T-helper 2 cell treated with Interferon-gamma antibody and Interleukin-4, amounts not matched to agents 100 ng/mL and 5 ng/mL, for 36 hours (primary cell): ENCODE measurements around the gene LTB4R. TPM values are rescaled to one million over a fixed set of nuclear protein-coding genes. Genes with fewer than 3 reads are reported as not detected.
"Not testable (repeated sequence)": the region's sequence is repeated elsewhere in the genome, so short reads cannot be mapped to it uniquely, and the experiment has no call there.

Experiments used
- intact Hi-C: fragments of 100-400 bp; cut with micrococcal nuclease; formaldehyde crosslinking; loops from one replicate; pipeline ENCODE4 v1.15.1; 2023
- total RNA-seq: library from RNA; stranded (reverse); gene quantifications from 2 replicates; pipeline ENCODE4 v1.2.3, GENCODE V29; 2022

Gene LTB4R
- total RNA-seq, 1 donor from 2014 or later, result 19.2 TPM

DNA sequence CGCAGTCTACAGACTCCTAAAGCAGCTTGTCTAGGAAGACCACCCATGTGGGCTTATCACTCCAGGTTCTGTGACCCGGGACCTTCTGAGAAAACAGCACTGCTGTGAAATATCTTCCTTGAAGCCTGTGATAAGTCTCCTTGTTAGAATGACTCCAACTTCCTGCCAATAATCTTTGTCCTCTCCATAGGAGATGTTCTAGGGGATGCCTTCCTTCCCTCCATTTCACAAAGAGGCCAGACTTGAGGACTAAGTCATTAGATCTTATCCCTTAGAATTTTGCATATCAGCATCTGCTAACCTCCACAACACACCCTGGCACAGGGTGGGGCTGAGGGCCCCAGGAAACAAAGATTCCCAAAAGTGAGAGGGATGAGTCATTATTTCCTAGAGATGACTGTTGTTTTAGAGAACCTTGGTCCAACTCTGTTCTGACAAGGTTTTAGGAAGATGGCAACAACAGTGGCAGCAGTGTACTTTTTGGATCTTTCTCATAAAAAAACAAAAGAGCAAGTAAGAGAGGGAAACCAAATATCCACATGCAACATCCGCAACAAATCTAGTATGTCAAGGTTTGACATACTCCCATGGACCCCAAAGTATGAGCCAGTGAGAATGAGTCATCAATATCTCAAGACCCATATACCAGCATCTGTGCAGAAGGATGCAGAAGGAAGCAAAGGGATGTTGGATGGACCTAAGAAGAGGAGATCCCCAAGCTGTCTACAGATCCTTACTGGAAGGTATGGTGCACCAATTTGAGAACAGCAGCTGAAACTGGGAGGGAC is 6.0 kb downstream of the LTB4R start:
- intact Hi-C loops, result no loop called here

DNA sequence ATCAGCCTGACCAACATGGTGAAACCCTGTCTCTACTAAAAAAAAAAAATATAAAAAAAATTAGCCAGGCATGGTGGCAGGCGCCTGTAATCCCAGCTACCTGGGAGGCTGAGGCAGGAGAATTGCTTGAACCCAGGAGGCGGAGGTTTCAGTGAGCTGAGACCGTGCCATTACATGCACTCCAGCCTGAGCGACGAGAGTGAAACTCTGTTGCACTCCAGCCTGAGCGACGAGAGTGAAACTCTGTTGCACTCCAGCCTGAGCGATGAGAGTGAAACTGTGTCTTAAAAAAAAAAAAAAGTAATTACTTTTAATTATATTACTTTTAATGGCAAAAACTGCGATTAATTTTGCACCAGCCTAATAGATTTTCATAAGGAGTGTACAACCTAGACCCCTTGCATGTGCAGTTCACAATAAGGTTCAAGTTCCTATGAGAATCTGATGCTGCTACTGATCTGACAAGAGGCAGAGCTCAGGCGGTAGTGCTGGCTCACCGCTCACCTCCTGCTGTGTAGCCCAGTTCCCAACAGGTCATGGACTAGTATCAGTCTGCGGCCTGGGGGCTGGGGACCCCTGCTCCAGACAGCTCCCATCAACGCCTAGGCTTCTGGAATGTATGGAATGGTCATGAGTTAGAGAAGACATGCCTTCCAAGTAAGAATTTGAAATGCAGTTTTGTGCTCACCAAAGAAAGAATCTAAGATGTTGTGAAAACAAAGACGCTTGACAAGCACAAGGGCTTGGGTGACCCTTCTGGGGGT is 10.1 kb downstream of the LTB4R start:
- intact Hi-C loops, result no loop called here

GRCh38 chr14:24322672-24323071 is 11.4 kb downstream of the LTB4R start:
- intact Hi-C loops, result no loop called here

GRCh38 chr14:24323341-24323740 is 12.0 kb downstream of the LTB4R start:
- intact Hi-C loops, result no loop called here

- intact Hi-C loops, result no loop called here
Observed at GRCh38 chr14:24324024-24324423, 12.7 kb downstream of the LTB4R start.

DNA sequence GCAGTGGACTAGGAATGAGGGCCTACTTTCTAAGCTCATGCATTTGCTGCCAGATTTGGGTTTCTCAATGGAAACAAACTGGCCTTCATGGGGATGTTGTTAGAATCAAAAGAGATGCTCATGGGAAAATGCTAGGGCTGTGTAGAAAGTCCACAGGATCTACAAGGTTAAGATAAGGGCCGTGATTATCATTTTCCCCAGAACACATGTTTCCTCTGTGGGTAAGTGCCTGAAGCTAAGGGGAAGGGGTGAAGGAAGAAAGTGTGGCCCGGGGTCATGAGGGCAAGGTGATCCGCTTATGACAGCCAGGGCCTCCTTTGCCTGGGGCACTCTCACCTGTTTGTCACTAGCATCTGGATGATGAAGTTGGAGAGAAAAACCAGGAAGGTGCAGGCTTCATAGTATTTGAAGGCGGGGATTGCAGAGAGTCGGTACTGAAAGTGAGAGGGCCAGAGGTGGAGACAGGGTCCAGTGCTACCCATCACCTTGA is 13.8 kb downstream of the LTB4R start:
- intact Hi-C loops, result no loop called here

GRCh38 chr14:24325963-24326362 is 14.7 kb downstream of the LTB4R start:
- intact Hi-C loops, result no loop called here

GRCh38 chr14:24327303-24327702 is 16.0 kb downstream of the LTB4R start:
- intact Hi-C loops, result no loop called here

DNA sequence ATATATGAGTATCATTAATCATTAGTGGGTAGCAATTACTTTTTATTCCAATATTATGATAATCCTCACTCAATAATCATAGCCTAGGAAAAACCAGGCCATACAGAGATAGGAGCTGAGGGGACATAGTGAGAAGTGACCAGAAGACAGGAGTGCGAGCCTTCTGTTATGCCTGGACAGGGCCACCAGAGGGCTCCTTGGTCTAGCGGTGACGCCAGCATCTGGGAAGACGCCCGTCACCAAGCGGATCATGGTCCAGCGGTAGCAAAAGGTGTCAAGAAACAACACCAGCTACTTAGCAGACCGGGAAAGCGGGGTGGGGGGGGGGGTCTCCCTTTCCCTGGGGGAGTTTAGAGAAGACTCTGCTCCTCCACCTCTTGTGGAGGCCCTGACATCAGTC is 16.6 kb downstream of the LTB4R start:
- intact Hi-C loops, result not testable (repeated sequence)

- intact Hi-C loops, result no loop called here
Observed at GRCh38 chr14:24329073-24329663, 17.9 kb downstream of the LTB4R start.

DNA sequence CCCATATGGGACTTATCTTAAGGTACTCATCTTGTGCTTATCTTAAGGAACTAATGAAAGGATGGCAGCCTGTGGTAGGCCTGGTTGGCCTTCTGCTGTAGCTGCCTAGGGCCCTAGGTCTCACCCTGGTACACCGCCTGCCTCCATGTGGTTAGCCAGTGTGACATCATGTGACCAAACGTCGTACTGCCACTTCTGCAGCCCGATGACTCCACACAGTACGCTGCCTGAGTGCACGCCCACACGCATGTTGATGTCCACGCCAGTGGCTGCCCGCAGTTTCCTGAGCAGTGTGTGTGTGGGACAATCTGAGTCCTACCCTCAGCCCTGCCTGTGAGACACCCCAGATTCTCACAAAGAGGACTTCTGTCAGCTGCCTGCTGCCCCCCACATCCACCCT is 18.4 kb downstream of the LTB4R start:
- intact Hi-C loops, result loop anchor here (5.0 to 10.0 kb wide), 4 partner anchors 32 to 348 kb away; partner anchors contain the start of genes DHRS1, NFATC4 and NOP9

DNA sequence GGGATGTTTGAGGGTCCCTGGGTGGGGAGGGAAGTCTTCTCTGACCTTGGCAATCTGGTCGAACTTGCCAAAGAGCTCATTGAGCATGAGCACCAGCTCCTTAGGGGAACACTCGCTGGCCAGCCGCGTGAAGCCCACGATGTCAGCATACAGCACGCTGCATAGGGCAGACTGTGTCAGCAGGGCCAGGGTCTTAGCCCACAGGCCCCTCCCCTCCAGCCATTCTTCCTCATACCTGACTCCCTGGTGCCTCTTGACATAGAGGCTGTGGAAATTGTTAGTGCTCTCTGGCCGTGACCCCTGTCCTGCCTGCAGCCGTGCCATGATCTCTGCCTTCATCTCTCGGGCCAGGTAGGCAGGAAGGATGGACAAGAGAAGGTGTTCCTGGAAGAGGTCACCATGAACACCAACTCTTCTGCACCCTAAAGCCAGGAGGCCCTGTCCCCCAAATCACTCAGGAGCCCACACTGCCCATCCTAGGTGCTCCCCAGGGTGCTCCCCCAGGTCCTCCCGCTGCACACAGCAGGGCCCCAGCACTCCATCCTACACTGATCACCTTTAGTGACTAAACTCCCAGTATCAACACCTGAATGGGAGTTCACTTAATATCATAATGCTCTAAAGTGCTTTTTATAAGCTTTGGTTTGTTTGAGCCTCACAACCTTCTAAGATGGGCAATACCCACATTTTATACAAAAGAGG is 19.8 kb downstream of the LTB4R start:
- intact Hi-C loops, result loop anchor here (5.0 to 10.0 kb wide), 4 partner anchors 34 to 346 kb away; partner anchors contain the start of genes DHRS1, NFATC4 and NOP9

DNA sequence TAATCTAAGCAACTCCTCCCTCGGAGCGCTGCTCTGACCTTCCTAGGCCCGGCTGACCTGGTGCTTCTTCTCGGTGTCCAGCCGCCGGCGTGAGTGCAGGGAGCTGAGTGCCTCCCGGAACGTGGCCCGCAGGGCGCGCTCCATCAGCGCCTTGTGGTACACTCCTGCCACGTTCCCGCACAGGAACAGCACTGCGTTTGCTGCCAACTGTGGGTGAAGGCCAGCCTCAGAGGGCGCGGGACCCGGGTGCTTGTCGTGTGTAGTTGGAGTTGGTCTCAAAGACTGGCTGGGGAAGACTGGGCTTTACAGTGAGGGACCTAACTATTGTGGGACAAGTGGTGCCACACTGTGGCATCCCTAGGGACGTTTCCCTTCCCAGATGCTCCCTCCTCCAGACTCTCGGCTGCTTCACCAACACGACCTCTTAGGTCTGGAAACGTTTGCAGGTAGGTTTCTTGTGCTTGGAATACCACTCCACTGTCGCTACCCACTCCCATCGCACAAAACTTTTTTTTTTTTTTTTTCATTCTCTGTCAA is 20.5 kb downstream of the LTB4R start:
- intact Hi-C loops, result loop anchor here (1.0 to 10.0 kb wide), 8 partner anchors 21 to 346 kb away; partner anchors contain the start of genes DHRS1, LTB4R, LTB4R2 and NFATC4

GRCh38 chr14:24332268-24332993 is 21.1 kb downstream of the LTB4R start:
- intact Hi-C loops, result loop anchor here (1.0 to 10.0 kb wide), 8 partner anchors 22 to 345 kb away; partner anchors contain the start of genes DHRS1, LTB4R, LTB4R2 and NFATC4

GRCh38 chr14:24334431-24335291 is 23.4 kb downstream of the LTB4R start, which contains the start of gene ADCY4:
Gene ADCY4 (minus strand): TSS chr14:24335071. CDS start chr14:24334652, 419 bp downstream.
- intact Hi-C loops, result loop anchor here (5.0 to 10.0 kb wide), 4 partner anchors 33 to 343 kb away; partner anchors contain the start of genes DHRS1, NFATC4 and NOP9

DNA sequence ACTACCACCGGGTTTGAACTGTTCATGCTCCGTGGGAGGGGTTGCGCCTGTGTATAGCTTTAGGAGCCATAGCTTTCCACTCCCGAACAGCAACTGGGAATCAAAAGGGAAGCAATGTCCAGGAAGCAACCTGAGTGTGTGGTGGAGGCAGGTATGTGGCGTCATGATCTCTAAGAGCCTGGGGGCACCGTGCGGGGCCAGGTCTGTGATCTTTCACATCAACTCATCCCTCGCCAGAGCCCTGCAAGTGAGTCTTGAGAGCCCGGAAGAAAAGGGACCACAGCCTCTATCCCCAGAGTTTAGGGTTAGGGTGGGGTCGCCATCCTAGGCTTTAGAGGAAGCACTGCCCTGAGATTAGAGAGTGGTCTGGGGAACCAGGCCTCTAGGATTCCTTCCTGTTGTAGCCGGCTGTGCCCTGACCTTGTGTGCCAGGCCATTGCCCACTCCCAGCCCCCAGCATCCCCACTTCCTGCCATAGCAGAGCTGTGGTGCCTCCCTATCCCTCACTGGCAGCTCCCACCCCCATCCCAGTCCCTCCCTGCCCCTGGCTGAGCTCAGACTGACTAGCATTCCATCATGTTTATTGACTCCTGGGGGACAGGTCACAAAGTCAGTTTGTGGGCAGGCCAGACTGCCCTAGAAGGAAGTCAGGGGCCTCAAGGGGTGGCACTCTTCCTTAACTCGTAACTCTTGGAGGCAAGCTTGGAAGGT is 24.3 kb downstream of the LTB4R start:
- intact Hi-C loops, result loop anchor here (10.0 kb wide), 1 partner anchor 321 kb away; no protein-coding TSS in a partner anchor

DNA sequence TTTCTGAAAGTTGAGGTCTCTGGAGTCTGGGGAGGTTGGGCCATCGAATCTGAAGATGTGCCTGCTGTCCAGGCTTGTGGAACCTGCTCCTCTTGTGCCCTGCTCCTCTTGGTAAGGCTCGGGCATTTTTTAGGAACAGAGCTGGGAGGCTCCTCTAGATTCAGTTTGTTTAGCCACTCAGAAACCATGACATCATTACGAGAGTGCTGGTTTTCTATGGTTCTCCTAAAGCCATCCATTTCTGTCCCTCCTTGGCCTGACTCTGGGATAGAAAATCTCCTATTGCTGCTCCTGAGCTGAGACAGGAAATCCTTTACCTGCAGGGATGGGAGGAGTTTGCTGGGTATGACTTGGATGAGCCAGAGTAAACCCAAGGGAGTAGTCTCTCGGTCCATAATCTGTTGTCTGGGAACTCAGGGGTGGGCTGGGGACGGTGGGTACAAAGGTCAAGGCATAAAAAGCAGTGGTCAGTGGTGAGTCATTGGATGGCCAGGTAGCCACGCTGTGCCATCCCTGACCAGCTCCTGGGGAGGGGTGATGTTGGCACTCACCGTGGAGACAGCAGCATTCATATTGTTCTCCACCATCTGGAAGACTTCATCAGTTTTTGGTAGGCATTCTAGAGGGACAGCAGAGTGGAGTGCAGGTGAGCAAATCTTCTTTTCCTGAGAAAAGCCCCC is 26.0 kb downstream of the LTB4R start:
- intact Hi-C loops, result loop anchor here (10.0 kb wide), 1 partner anchor 322 kb away; no protein-coding TSS in a partner anchor
